ENCODE results near the gene RAG2.

Gene RAG2

GRCh38 chr11:36586543-36586942, 11.5 kb downstream of the RAG2 start:
- H3K27ac ChIP-seq: no peak overlapping the region
- TF ChIP-seq ZFX (IDR thresholded peaks at IDR 0.05; ENCODE audit: borderline replicate concordance): no peak
- no peak for TF ChIP-seq CTCF (IDR thresholded peaks at IDR 0.05)

GRCh38 chr11:36583667-36584066, 14.4 kb downstream of the RAG2 start:
- no peak for TF ChIP-seq CTCF (IDR thresholded peaks at IDR 0.05)
- no peak for TF ChIP-seq ZFX (IDR thresholded peaks at IDR 0.05; ENCODE audit: borderline replicate concordance)
- H3K27ac ChIP-seq: no peak overlapping the region

- TF ChIP-seq ZFX (IDR thresholded peaks at IDR 0.05; ENCODE audit: borderline replicate concordance): no peak
- TF ChIP-seq CTCF (IDR thresholded peaks at IDR 0.05): no peak
- no peak overlapping the region for H3K27ac ChIP-seq
Observed at GRCh38 chr11:36581536-36581935, 16.5 kb downstream of the RAG2 start.

GRCh38 chr11:36578458-36578857, 19.6 kb downstream of the RAG2 start:
- no peak overlapping the region for H3K27ac ChIP-seq
- no peak for TF ChIP-seq ZFX (IDR thresholded peaks at IDR 0.05; ENCODE audit: borderline replicate concordance)
- no peak for TF ChIP-seq CTCF (IDR thresholded peaks at IDR 0.05)

GRCh38 chr11:36577859-36578258, 20.2 kb downstream of the RAG2 start:
- H3K27ac ChIP-seq: no peak overlapping the region
- TF ChIP-seq CTCF (IDR thresholded peaks at IDR 0.05) (no peak), ZFX (IDR thresholded peaks at IDR 0.05; ENCODE audit: borderline replicate concordance) (no peak)

- TF ChIP-seq ZFX (IDR thresholded peaks at IDR 0.05; ENCODE audit: borderline replicate concordance): no peak
- no peak for TF ChIP-seq CTCF (IDR thresholded peaks at IDR 0.05)
- no peak overlapping the region for H3K27ac ChIP-seq
Observed at GRCh38 chr11:36577373-36577772, 20.7 kb downstream of the RAG2 start.

GRCh38 chr11:36574486-36574885, 23.6 kb downstream of the RAG2 start:
- TF ChIP-seq ZFX (IDR thresholded peaks at IDR 0.05; ENCODE audit: borderline replicate concordance): no peak
- no peak for TF ChIP-seq CTCF (IDR thresholded peaks at IDR 0.05)
- no peak overlapping the region for H3K27ac ChIP-seq
